Non-pigmented ciliary epithelial cell (primary cell): ENCODE data around the gene MOCS1.

Experiments
- DNase-seq: peaks from one replicate; pipeline ENCODE4 v3.0.0-alpha.2; 2010; ENCODE audit warnings: low read depth

MOCS1 gene

GRCh38 chr6:39902786-39903465 lies 31.3 kb downstream of the MOCS1 start:
- DNase-seq, result no peak

GRCh38 chr6:39902136-39902535 lies 32.1 kb downstream of the MOCS1 start:
- DNase-seq, result no peak

GRCh38 chr6:39901670-39902069 lies 32.6 kb downstream of the MOCS1 start:
- DNase-seq, result no peak

GRCh38 chr6:39901116-39901655 lies 33.1 kb downstream of the MOCS1 start:
- DNase-seq, result no peak

GRCh38 chr6:39899554-39900295 lies 34.5 kb downstream of the MOCS1 start:
- DNase-seq, result no peak

GRCh38 chr6:39898625-39899024 lies 35.6 kb downstream of the MOCS1 start:
- DNase-seq, result no peak

GRCh38 chr6:39897698-39898097 lies 36.6 kb downstream of the MOCS1 start:
- no peak for DNase-seq

GRCh38 chr6:39896701-39897100 lies 37.6 kb downstream of the MOCS1 start:
- DNase-seq, result no peak

GRCh38 chr6:39893286-39893685 lies 41.0 kb downstream of the MOCS1 start:
- no peak for DNase-seq

- DNase-seq, result peak; percentile 30
These were observed 41.7 kb downstream of the MOCS1 start for GRCh38 chr6:39892490-39893129.

GRCh38 chr6:39891976-39892375 lies 42.3 kb downstream of the MOCS1 start:
- DNase-seq, result no peak

- DNase-seq, result no peak
These were observed 42.9 kb downstream of the MOCS1 start for GRCh38 chr6:39891353-39891752.

- DNase-seq, result no peak
These were observed 45.0 kb downstream of the MOCS1 start for GRCh38 chr6:39889229-39889628.

- DNase-seq, result peak; percentile 87
These were observed 46.4 kb downstream of the MOCS1 start for GRCh38 chr6:39887692-39888450.

GRCh38 chr6:39886871-39887270 lies 47.4 kb downstream of the MOCS1 start:
- no peak for DNase-seq

- no peak for DNase-seq
These were observed 48.6 kb downstream of the MOCS1 start for GRCh38 chr6:39885691-39886090.

GRCh38 chr6:39884696-39885095 lies 49.6 kb downstream of the MOCS1 start:
- DNase-seq, result peak; percentile 27

GRCh38 chr6:39882531-39882899 lies 51.7 kb downstream of the MOCS1 start:
- DNase-seq, result peak; percentile 95

- DNase-seq, result peak; percentile 31
These were observed 52.3 kb downstream of the MOCS1 start for GRCh38 chr6:39881851-39882530.

- no peak for DNase-seq
These were observed 53.7 kb downstream of the MOCS1 start for GRCh38 chr6:39880594-39880993.

- no peak for DNase-seq
These were observed 54.7 kb downstream of the MOCS1 start for GRCh38 chr6:39879535-39879934.

GRCh38 chr6:39876826-39877225 lies 57.4 kb downstream of the MOCS1 start:
- DNase-seq, result no peak
